ENCODE results near the gene NTSR1.

The NTSR1 gene

DNA sequence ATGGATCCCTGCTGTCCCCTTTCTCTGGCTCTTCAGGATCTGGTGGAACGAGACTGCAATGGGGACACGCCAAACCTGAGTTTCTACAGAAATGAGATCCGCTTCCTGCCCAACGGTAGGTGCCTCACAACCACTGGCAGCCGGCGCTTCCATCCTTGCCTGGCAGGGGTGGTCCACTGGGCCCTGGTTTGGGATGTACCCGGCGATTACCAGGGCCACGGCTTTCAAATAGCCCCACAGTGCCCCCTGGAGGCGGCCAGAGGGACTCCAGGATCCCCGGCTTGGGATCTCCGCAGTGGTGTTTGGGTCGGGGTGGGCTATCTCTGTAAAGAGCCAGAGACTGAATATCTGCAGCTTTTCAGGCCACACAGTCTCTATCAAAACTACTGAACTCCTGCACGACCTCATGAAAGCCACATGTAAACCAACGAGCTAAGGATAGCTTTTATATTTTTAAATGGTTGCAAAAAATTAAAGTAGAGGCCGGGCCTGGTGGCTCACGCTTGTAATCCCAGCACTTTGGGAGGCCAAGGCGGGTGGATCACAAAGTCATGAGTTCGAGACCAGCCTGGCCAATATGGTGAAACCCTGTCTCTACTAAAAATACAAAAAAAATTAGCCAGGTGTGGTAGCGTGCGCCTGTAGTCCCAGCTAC, 99.7 kb downstream of the NTSR1 start:
- peak; percentile 86 for DNase-seq (ENCODE audit: low spot score)
- TF ChIP-seq, protein P1, sequence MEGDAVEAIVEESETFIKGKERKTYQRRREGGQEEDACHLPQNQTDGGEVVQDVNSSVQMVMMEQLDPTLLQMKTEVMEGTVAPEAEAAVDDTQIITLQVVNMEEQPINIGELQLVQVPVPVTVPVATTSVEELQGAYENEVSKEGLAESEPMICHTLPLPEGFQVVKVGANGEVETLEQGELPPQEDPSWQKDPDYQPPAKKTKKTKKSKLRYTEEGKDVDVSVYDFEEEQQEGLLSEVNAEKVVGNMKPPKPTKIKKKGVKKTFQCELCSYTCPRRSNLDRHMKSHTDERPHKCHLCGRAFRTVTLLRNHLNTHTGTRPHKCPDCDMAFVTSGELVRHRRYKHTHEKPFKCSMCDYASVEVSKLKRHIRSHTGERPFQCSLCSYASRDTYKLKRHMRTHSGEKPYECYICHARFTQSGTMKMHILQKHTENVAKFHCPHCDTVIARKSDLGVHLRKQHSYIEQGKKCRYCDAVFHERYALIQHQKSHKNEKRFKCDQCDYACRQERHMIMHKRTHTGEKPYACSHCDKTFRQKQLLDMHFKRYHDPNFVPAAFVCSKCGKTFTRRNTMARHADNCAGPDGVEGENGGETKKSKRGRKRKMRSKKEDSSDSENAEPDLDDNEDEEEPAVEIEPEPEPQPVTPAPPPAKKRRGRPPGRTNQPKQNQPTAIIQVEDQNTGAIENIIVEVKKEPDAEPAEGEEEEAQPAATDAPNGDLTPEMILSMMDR (IDR thresholded peaks at IDR 0.05; ENCODE audit: extremely low read depth, missing control alignments): peak; percentile 59

DNA sequence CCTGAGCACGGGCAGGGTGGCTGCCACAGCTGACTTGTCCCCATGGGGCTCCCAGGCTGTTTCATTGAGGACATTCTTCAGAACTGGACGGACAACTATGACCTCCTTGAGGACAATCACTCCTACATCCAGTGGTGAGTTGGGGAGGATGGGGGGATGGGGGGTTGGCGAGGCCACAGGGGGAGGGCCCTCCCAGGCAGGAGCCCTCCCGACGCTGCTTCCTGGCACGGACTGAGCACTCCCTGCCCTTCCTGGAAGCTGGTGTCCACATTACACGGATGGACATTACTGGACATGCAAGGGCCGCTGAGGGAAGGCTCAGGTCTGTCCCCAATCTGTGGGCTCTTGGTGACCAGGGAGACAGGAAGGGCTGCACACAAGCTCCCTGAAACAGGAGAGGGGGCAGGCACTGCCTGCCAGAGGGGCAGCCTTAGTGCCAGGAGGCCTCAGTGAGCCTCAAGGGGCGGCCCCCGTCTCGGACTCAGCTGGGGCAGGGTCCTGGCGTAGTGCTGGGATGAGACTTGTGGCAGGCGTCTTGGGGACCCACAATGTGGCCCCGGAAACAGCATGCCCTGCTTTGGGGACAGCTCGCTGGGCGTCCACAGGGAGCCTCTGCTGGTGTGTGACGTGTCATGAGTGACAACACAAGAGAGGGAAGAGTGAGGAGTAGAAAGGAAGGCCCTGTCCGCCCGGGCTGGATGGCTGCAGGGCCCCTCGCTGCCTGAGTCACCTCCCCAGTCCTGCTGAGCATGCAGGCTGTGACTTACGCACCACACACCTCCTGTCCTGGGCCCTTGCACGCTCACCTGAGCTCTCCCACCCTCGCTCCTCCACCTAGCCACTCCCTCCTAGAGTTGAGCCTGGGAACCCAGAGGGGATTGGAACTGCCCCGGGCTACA, 101.1 kb downstream of the NTSR1 start:
- no peak for DNase-seq (ENCODE audit: low spot score)
- TF ChIP-seq, protein P1 (IDR thresholded peaks at IDR 0.05; ENCODE audit: extremely low read depth, missing control alignments): no peak

- TF ChIP-seq, protein P1 (IDR thresholded peaks at IDR 0.05; ENCODE audit: extremely low read depth, missing control alignments): no peak
- no peak for DNase-seq (ENCODE audit: low spot score)
Measured at GRCh38 chr20:62811320-62811719, 102.7 kb downstream of the NTSR1 start.

GRCh38 chr20:62811720-62812119, 103.1 kb downstream of the NTSR1 start:
- DNase-seq (ENCODE audit: low spot score): no peak

More at GRCh38 chr20:62811720-62812119, 103.1 kb downstream of the NTSR1 start:
- TF ChIP-seq, protein P1 (IDR thresholded peaks at IDR 0.05; ENCODE audit: extremely low read depth, missing control alignments): no peak

Measured in GM20000 (cell line).